ENCODE data around the gene CNTNAP2.

The CNTNAP2 gene

GRCh38 chr7:147296201-147296600 is 1179.6 kb downstream of the CNTNAP2 start:
- DNase-seq = no peak

DNA sequence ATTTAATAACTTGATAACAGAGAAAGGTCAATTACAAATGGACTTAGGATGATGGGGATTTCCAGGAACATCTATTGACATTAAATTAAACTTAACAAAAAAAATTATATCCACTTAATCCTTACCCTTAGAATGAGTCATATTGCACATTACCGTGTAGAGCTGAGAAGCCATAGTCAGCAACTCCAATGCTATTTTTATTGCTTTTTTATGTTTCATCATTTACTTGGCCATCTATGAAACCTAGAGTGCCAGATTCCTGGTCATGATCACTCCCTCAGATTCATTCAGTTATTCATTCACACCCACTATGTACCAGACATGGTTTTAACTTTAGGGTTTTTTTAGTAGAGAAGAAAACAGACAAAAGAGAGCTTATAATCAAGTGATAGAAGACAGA is 1180.4 kb downstream of the CNTNAP2 start:
- no peak for DNase-seq

DNA sequence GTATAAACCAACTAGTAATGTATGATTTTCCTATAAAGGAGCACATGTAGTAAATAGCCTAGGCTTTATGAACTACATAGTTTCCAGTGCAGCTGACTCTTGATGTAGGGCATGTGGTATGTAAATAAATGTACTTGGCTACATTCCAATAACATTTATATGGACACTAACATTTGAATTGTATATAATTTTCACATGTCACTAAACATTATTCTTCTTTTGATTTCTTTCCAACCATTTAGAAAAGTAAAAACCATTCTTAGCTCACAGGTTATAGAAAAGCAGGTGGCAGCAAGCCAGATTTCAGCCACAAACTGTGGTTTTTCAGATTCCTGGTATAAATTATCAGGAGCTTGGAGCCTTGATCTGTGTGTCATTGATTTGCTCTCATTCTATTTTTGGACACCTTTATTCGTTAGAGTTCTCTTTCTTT is 1182.0 kb downstream of the CNTNAP2 start:
- DNase-seq = no peak

DNA sequence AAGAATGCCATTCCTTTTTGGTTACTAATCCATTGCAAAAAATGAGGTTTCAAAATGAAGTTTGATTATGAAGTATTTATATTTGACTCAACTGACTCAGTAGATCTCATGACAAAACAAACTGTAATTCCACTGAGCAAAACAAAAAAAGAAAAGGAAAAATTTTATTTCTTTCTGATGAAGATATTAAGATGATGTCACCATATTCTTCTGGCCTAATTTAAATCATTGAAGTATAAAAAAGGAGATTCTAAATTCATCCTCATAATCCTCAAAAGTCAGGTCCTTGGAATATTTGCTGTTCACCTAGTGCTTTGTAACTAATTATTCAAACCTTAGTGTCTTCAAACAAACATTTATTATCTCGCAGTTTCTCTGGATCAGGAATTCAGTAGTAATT is 1183.7 kb downstream of the CNTNAP2 start:
- no peak for DNase-seq

- DNase-seq = no peak
Observed at GRCh38 chr7:147304376-147304775, 1187.8 kb downstream of the CNTNAP2 start.

DNA sequence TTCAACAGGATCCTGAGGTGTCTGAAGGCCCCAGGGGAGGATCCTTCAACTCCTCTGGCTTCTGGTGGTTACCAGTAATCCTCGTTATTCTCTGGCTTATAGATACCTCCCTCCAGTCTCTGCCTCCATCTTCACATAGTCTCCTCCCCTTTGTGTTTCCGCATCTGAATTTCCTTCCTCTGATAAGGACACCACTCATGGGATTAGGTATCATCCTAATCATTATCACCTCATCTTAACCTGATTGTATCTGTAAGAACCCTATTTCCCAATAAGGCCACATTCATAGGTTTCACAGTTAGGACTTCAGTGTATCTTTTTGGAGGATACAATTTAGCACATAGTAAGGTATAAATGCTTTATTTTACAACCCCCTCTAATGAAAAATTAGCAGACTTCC is 1189.2 kb downstream of the CNTNAP2 start:
- no peak for DNase-seq

- DNase-seq = no peak
Observed at GRCh38 chr7:147308539-147308938, 1191.9 kb downstream of the CNTNAP2 start.

- DNase-seq = no peak
Observed at GRCh38 chr7:147311336-147311735, 1194.7 kb downstream of the CNTNAP2 start.

DNA sequence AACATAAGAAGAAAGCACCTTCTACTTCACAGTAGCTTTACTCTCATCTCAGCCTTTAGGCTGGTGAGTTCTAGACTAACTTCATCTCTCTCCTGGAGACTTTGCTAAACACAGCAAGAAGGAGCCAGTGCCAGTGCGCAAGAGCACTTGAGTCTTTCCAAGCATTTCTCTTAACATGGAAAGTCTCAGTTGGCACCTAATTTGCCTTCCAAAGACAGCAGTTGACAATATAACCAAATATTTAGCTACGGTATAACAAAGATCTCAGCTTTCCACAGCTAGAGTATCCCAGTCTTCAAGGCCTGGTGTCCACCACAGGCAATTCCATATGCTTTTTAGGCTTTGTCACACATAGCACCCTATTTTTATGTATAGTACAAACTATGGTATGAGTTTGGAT is 1204.9 kb downstream of the CNTNAP2 start:
- DNase-seq = no peak

- no peak for DNase-seq
Observed at GRCh38 chr7:147332988-147333387, 1216.4 kb downstream of the CNTNAP2 start.

DNA sequence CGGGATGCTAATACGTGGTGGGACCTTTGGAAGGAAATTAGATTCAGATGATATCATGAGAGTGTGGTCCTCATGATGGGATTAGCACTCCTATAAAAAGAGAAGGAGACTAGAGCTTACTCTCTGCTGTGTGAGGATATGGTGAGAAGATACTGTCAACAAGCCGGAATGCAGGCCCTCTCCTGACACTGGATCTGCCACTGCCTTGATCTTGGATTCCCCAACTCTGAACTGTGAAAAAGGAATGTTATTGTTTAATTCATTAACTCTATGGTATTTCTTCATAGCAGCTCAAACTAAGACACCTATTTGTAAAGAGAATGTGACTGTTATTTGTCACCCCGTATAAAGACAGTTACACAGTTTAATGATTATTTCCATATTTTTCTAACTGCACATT is 1246.5 kb downstream of the CNTNAP2 start:
- no peak for DNase-seq

- DNase-seq = no peak
Observed at GRCh38 chr7:147376192-147376591, 1259.6 kb downstream of the CNTNAP2 start.

DNA sequence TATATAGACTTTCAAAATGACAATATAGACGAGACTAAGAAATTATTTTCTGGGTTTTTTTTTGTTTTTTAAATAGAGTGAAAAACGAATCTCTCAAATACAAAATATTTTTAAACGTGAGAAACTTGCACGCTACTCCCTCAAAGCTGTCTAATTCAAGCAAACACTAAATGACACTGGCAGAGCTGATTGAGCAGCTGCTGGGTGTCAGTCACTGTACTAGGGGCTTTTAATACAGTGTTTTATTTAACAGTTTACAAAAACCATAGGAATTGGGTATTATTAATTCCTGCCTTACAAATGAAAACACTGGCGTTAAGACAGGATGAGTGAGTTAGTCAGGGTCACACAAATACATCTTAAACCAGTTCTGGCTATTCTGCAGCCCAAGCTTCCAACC is 1264.3 kb downstream of the CNTNAP2 start:
- DNase-seq = no peak

- DNase-seq = no peak
Observed at GRCh38 chr7:147394329-147394728, 1277.7 kb downstream of the CNTNAP2 start.

- no peak for DNase-seq
Observed at GRCh38 chr7:147400221-147400689, 1283.7 kb downstream of the CNTNAP2 start.

DNA sequence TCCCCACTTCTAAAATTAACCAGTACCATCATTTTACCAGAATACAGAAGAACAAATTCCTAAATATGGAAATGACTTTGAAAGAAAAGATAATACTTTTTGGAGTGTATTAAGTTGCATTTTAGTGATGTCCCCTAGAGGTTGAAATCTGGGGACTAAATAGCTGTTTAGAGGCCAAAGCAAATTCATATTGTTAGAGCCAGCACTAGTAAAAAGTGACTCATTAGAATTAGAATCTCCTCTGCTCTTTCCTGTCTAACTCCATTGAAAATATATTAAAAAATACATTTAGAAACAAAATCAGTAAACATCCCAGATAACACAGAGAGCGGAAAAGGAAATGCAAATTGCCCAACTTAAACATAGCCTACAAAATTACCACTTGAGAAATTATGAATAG is 1284.3 kb downstream of the CNTNAP2 start:
- DNase-seq = no peak

DNA sequence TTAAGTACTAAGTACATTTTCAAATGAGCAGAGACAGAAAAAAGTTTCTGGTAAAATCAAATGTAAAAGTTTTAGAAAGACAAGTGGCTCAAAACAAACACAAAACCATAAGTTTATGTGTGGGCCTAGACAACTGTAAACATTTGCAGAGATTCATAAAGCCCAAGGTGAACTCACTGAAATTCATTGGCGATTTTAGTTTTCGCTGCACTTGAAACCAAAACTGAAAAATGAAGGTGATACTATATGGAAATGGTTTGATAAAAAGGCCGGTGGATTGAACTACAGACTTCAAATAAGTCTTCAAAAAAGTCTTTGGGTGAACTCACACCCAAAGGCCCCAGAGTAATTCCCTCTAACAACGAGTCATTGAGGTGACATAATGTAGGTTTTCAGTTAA is 1289.0 kb downstream of the CNTNAP2 start:
- no peak for DNase-seq

DNA sequence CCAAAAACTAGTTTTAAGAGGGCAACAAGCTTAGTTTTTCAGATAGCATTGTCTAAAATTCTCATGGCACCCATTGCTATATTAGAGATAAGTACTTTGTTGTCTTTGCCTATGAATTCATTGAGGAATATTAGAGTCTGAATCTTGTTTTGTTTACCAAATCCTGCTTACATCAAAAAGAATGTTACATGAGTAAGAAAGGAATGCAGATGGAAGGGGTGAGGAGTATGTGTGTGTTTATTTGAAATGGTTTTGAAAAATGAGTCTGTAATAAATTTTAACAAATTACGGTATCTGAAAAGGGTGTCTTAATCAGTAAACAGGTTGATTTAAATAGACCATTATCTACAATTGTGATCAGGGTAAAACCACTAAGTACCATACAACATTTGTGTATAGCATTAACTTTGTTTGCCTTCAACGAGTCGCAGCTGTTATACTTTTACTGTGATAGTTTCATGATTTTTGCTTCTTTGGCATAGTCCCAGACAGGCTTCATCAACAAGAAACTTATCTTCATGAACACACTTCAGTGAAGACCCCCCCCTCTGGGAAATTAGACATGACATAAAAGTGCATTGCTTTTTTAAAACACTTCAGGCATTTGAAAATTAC is 1290.0 kb downstream of the CNTNAP2 start:
- DNase-seq = no peak

DNA sequence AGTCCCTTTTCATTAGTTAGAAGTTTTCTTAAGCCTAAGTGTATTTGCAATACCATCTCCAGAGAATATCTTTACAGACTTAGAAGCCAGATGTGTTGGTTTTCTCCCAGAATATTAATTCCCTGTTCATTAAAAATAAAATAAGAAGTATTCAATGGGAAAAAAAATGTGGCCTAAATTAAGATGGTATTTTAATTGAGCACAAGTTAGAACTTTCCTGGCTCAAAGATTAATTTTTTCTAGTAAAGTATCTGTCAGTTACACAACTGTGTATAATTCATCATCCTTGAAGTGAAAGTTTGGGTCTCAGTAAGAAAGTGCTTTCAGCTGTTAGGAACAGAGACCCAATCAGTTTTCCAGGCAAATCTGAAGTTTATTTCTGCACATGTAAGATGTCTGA is 1294.5 kb downstream of the CNTNAP2 start:
- DNase-seq = no peak

DNA sequence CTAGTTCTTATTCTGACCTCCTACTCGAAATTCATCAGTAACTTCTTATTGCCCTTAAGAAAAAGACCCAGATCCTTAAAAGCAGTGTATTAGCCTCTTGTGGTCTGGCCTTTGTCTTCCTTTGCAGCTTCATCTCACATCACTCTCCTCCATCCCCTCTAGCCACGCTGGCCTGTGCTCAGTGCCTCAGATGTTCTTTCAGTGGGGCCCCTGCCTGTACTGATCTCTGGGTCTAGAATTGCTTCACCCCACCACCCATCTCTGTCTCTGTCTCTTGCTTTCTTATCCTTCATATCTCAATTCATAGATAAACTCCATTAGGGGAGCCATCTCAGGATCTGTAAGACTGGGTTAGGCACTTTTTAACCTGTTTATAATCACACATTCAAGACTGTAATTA is 1295.5 kb downstream of the CNTNAP2 start:
- DNase-seq = no peak

GRCh38 chr7:147412782-147413556 is 1296.4 kb downstream of the CNTNAP2 start:
- no peak for DNase-seq

DNA sequence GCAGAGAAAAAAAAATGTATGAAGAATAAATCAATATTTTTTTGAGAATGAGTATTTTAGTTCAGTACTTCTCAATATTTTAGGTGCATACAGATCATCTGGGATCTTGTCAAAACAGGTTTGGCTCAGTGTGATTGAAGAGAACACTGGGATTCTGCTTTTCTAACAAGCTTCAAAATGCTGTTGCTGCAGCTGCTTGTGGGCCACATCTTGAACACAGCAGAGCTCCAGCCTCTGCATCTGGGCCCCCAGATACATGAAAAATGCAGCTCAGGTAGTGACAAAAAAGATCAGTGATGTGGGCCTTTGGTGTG is 1296.9 kb downstream of the CNTNAP2 start:
- DNase-seq = no peak

- DNase-seq = no peak
Observed at GRCh38 chr7:147415991-147416390, 1299.4 kb downstream of the CNTNAP2 start.

DNA sequence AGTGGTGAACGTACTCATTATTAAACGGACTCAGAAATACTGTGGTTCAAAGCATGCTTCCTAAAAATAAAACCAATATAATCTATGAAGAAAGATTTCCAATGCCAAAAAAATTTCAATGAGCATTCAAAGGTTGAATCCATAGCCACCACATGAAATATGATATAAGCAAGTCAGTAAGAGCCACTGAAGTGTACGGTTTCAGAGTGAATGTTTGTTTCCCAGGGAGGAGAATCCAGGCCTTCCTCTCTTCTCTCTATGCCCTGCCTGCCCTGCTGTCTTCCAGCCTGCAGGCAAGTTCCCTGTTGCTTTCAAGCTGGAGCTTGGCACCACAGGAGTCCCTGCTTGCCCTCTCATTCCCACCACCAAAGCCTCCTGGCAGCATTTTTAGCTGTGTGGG is 1302.4 kb downstream of the CNTNAP2 start:
- DNase-seq = no peak

- DNase-seq = no peak
Observed at GRCh38 chr7:147423875-147424274, 1307.3 kb downstream of the CNTNAP2 start.
